ENCODE measurements around the gene NREP. TPM values are rescaled to one million over a fixed set of nuclear protein-coding genes. Genes with fewer than 3 reads are reported as not detected.

Gene NREP
- total RNA-seq, 1 experiment from 2014 or later = not detected

- intact Hi-C loops (cut with micrococcal nuclease; ENCODE audit: unreplicated experiment) = no loop called here
- TF ChIP-seq CTCF (conservative IDR thresholded peaks at IDR 0.05) (no peak), EZH2 (IDR thresholded peaks at IDR 0.05; ENCODE audit: low read depth) (no peak)
- Histone ChIP-seq H3K4me3 (no peak overlapping the region), H2AFZ (no peak overlapping the region), H4K20me1 (ENCODE audit: insufficient read depth) (no peaks in the 10 kb centered on the region), H3K27me3 (ENCODE audit: insufficient read depth, low read depth) (no peaks in the 10 kb centered on the region), H3K27ac (no peak overlapping the region), H3K9me3 (ENCODE audit: insufficient read depth, low read depth) (no peaks in the 10 kb centered on the region), H3K4me1 (replicated peaks; ENCODE audit: insufficient read depth) (no peaks in the 10 kb centered on the region; the same call in 1 of the 2 replicates), H3K4me2 (no peak overlapping the region), H3K36me3 (ENCODE audit: low read depth) (no peaks in the 10 kb centered on the region), H3F3A (ENCODE audit: insufficient read depth, low read depth) (no peaks in the 10 kb centered on the region), H3K79me2 (ENCODE audit: low read depth) (no peaks in the 10 kb centered on the region), H3K9me2 (ENCODE audit: insufficient read depth) (no peaks in the 10 kb centered on the region)
- ChIA-PET POLR2A (ENCODE audit: unreplicated experiment) (no interaction called here), CTCF (no interaction called here)
- DNase-seq = no peak
- BruUV-seq (replicated peaks) = no TSS peak
These were observed 20.2 kb upstream of the NREP start for GRCh38 chr5:111776913-111777781.

- CTCF ChIA-PET = no interaction called here
- Histone ChIP-seq H3K79me2 (ENCODE audit: low read depth) (no peaks in the 10 kb centered on the region), H2AFZ (no peak overlapping the region), H3K27ac (no peak overlapping the region), H3K4me2 (peak overlapping the region; percentile 26; the same call in 1 of the 2 replicates), H3F3A (ENCODE audit: insufficient read depth, low read depth) (no peaks in the 10 kb centered on the region), H3K9me3 (ENCODE audit: insufficient read depth, low read depth) (no peaks in the 10 kb centered on the region), H3K4me1 (replicated peaks; ENCODE audit: insufficient read depth) (no peaks in the 10 kb centered on the region; the same call in 1 of the 2 replicates), H3K4me3 (no peak overlapping the region), H3K36me3 (ENCODE audit: low read depth) (no peaks in the 10 kb centered on the region), H4K20me1 (ENCODE audit: insufficient read depth) (no peaks in the 10 kb centered on the region), H3K9me2 (ENCODE audit: insufficient read depth) (no peaks in the 10 kb centered on the region), H3K27me3 (ENCODE audit: insufficient read depth, low read depth) (no peaks in the 10 kb centered on the region)
- TF ChIP-seq EZH2 (IDR thresholded peaks at IDR 0.05; ENCODE audit: low read depth) (no peak), CTCF (conservative IDR thresholded peaks at IDR 0.05) (no peak)
- no TSS peak for BruUV-seq (replicated peaks)
- POLR2A ChIA-PET (ENCODE audit: unreplicated experiment) = no interaction called here
- intact Hi-C loops (cut with micrococcal nuclease; ENCODE audit: unreplicated experiment) = no loop called here
- peak in 1 of 2 experiments; percentile 53 for DNase-seq
These were observed 18.2 kb upstream of the NREP start for GRCh38 chr5:111775224-111775623.

- Histone ChIP-seq H3K79me2 (ENCODE audit: low read depth) (no peaks in the 10 kb centered on the region), H3K9me2 (ENCODE audit: insufficient read depth) (no peaks in the 10 kb centered on the region), H4K20me1 (ENCODE audit: insufficient read depth) (no peaks in the 10 kb centered on the region), H3K9me3 (ENCODE audit: insufficient read depth, low read depth) (no peaks in the 10 kb centered on the region), H3K4me2 (peak overlapping the region; percentile 26; the same call in 1 of the 2 replicates), H3K27ac (no peak overlapping the region), H3K4me3 (no peak overlapping the region), H3K36me3 (ENCODE audit: low read depth) (no peaks in the 10 kb centered on the region), H3F3A (ENCODE audit: insufficient read depth, low read depth) (no peaks in the 10 kb centered on the region), H2AFZ (no peak overlapping the region), H3K27me3 (ENCODE audit: insufficient read depth, low read depth) (no peaks in the 10 kb centered on the region), H3K4me1 (replicated peaks; ENCODE audit: insufficient read depth) (no peaks in the 10 kb centered on the region; the same call in 1 of the 2 replicates)
- ChIA-PET POLR2A (ENCODE audit: unreplicated experiment) (no interaction called here), CTCF (no interaction called here)
- no TSS peak for BruUV-seq (replicated peaks)
- intact Hi-C loops (cut with micrococcal nuclease; ENCODE audit: unreplicated experiment) = no loop called here
- DNase-seq = peak in 1 of 2 experiments; percentile 78
- TF ChIP-seq CTCF (conservative IDR thresholded peaks at IDR 0.05) = no peak
- no peak for TF ChIP-seq EZH2 (IDR thresholded peaks at IDR 0.05; ENCODE audit: low read depth)
These were observed 17.5 kb upstream of the NREP start for GRCh38 chr5:111774525-111774924.
